Tibial artery (tissue), 4 donors: ENCODE results near the gene PSMG3.

ENCODE experiments used
- DNase-seq, 2 donors: peaks; one replicate each; pipeline ENCODE4 v3.0.0-alpha.2; 2019
- H3K27ac ChIP-seq, 2 donors: fragments of 200-600 bp; sonication (generic) in 1 of 2; 1 replicate in 1 of 2; 2 replicates in 1 of 2; pipeline ENCODE4 v1.5.1; 2018 to 2019; ENCODE audit warnings: mild to moderate bottlenecking in 1 of 2
- H3K27me3 ChIP-seq, 2 donors: fragments of 200-600 bp; sonication (generic) in 1 of 2; one replicate each; pipeline versions ENCODE4 v1.5.1 to v1.6.0; 2016 to 2019
- H3K36me3 ChIP-seq, 3 donors: fragments of 200-600 bp; sonication (generic) in 2 of 3; one replicate each; pipeline ENCODE4 v1.5.1; 2016 to 2019; ENCODE audit warnings: mild to moderate bottlenecking in 2 of 3
- H3K4me1 ChIP-seq, 4 donors: fragments of 200-600 bp; sonication (generic) in 2 of 4; 1 replicate in 3 of 4; 2 replicates in 1 of 4; pipeline ENCODE4 v1.5.1; 2016 to 2019
- H3K4me3 ChIP-seq, 2 donors: fragments of 200-600 bp; sonication (generic) in 1 of 2; 1 replicate in 1 of 2; 2 replicates in 1 of 2; pipeline ENCODE4 v1.5.1; 2018 to 2019; ENCODE audit warnings: mild to moderate bottlenecking in 2 of 2
- H3K9me3 ChIP-seq, 3 donors: fragments of 200-600 bp; sonication (generic) in 1 of 3; one replicate each; pipeline ENCODE4 v1.5.1; 2016 to 2019
- CTCF ChIP-seq, 2 experiments: fragments of 200-600 bp in 1 of 2; fragments of 450-650 bp in 1 of 2; IDR thresholded peaks; one replicate each; pipeline ENCODE4 v1.5.1; 2017 to 2019; ENCODE audit warnings: antibody characterized with exemption in 2 of 2, mild to moderate bottlenecking in 1 of 2, moderate library complexity in 1 of 2
- intact Hi-C: fragments of 100-400 bp; cut with DNase I; formaldehyde crosslinking; loops from one replicate; pipeline ENCODE4 v1.15.0; 2023; ENCODE audit warnings: low total_unique reads

The PSMG3 gene

GRCh38 chr7:1588978-1589377 lies 19.1 kb upstream of the PSMG3 start:
- Histone ChIP-seq H3K9me3 (peaks cover 0 to 17% (median 10%) of the 10 kb centered on the region in 3 donors), H3K27ac (no peak overlapping the region), H3K4me1 (no peaks in the 10 kb centered on the region), H3K27me3 (peaks cover 0 to 82% of the 10 kb centered on the region in 2 donors), H3K4me3 (no peak overlapping the region), H3K36me3 (no peaks in the 10 kb centered on the region)
- DNase-seq: no peak
- no peak for TF ChIP-seq CTCF (IDR thresholded peaks at IDR 0.05)
- intact Hi-C loops: loop anchor here (10.0 kb wide), 1 partner anchor 126 kb away; no protein-coding TSS in a partner anchor

GRCh38 chr7:1587738-1588137 lies 17.9 kb upstream of the PSMG3 start:
- Histone ChIP-seq H3K9me3 (peaks cover 0 to 17% (median 10%) of the 10 kb centered on the region in 3 donors), H3K4me1 (no peaks in the 10 kb centered on the region), H3K27me3 (peaks cover 0 to 71% of the 10 kb centered on the region in 2 donors), H3K27ac (no peak overlapping the region), H3K4me3 (no peak overlapping the region), H3K36me3 (no peaks in the 10 kb centered on the region)
- DNase-seq: no peak
- TF ChIP-seq CTCF (IDR thresholded peaks at IDR 0.05): no peak
- intact Hi-C loops: loop anchor here (10.0 kb wide), 1 partner anchor 127 kb away; no protein-coding TSS in a partner anchor

GRCh38 chr7:1586827-1587705 lies 17.2 kb upstream of the PSMG3 start:
- Histone ChIP-seq H3K27ac (no peak overlapping the region), H3K4me1 (no peaks in the 10 kb centered on the region), H3K36me3 (peaks cover 0 to 1% (median 0%) of the 10 kb centered on the region in 3 donors), H3K9me3 (peaks cover 0 to 17% (median 10%) of the 10 kb centered on the region in 3 donors), H3K27me3 (peaks cover 0 to 64% of the 10 kb centered on the region in 2 donors), H3K4me3 (no peak overlapping the region)
- TF ChIP-seq CTCF (IDR thresholded peaks at IDR 0.05): no peak
- intact Hi-C loops: loop anchor here (10.0 kb wide), 1 partner anchor 128 kb away; no protein-coding TSS in a partner anchor
- DNase-seq: no peak

GRCh38 chr7:1586126-1586826 lies 16.4 kb upstream of the PSMG3 start:
- no peak for DNase-seq
- no peaks in the 10 kb centered on the region for H3K4me1 ChIP-seq
- H3K27ac ChIP-seq: no peak overlapping the region
- peaks cover 0 to 17% (median 10%) of the 10 kb centered on the region in 3 donors for H3K9me3 ChIP-seq
- TF ChIP-seq CTCF (IDR thresholded peaks at IDR 0.05): no peak
- no peak overlapping the region for H3K4me3 ChIP-seq
- peaks cover 0 to 56% of the 10 kb centered on the region in 2 donors for H3K27me3 ChIP-seq
- peaks cover 0 to 4% (median 0%) of the 10 kb centered on the region in 3 donors for H3K36me3 ChIP-seq
- intact Hi-C loops: loop anchor here (10.0 kb wide), 1 partner anchor 129 kb away; no protein-coding TSS in a partner anchor

GRCh38 chr7:1585142-1585981 lies 15.5 kb upstream of the PSMG3 start:
- H3K4me3 ChIP-seq: no peak overlapping the region
- intact Hi-C loops: loop anchor here (10.0 kb wide), 1 partner anchor 129 kb away; no protein-coding TSS in a partner anchor
- H3K4me1 ChIP-seq: no peaks in the 10 kb centered on the region
- H3K36me3 ChIP-seq: peaks cover 0 to 4% (median 0%) of the 10 kb centered on the region in 3 donors
- DNase-seq: no peak
- no peak overlapping the region for H3K27ac ChIP-seq
- peaks cover 0 to 47% of the 10 kb centered on the region in 2 donors for H3K27me3 ChIP-seq
- no peak for TF ChIP-seq CTCF (IDR thresholded peaks at IDR 0.05)
- peaks cover 0 to 17% (median 10%) of the 10 kb centered on the region in 3 donors for H3K9me3 ChIP-seq
